ENCODE data around the gene C10orf88.

- no peak for TF ChIP-seq POLR2AphosphoS5 (IDR thresholded peaks at IDR 0.05; ENCODE audit: low read depth, low read length)
- no peak for TF ChIP-seq TAF1 (IDR thresholded peaks at IDR 0.05; ENCODE audit: borderline replicate concordance, insufficient read depth, low read length)
Observed at GRCh38 chr10:122955892-122956291, 1.9 kb upstream of the C10orf88 start.

All from PFSK-1 (cell line).